ENCODE measurements around the gene TM4SF18.

Gene TM4SF18

GRCh38 chr3:149283401-149283800, 50.0 kb downstream of the TM4SF18 start:
- no peak overlapping the region for H3K4ac ChIP-seq (ENCODE audit: low read depth, low read length)
- peak in 1 of 2 donors; percentile 24 for DNase-seq
- no CpG with 5 or more reads among the region's 5 CpGs for WGBS (ENCODE audit: extremely low coverage, insufficient coverage, insufficient read length)

GRCh38 chr3:149282836-149283235, 50.6 kb downstream of the TM4SF18 start:
- Histone ChIP-seq H3K4me1 (ENCODE audit: control insufficient read depth in 1 of 2, insufficient read depth in 2 of 2, low read length in 2 of 2) (peaks cover 0 to 2% of the 10 kb centered on the region in 2 experiments), H3K9ac (ENCODE audit: low read length) (no peak overlapping the region), H3K79me1 (ENCODE audit: low read length) (peaks cover 1% of the 10 kb centered on the region), H3K79me2 (ENCODE audit: control insufficient read depth, insufficient read depth, low read length, poor library complexity) (no peaks in the 10 kb centered on the region), H3K27ac (ENCODE audit: low read depth, low read length) (no peak overlapping the region), H3K36me3 (ENCODE audit: control insufficient read depth in 1 of 2, insufficient read depth in 2 of 2, low read length in 2 of 2) (no peaks in the 10 kb centered on the region), H3K27me3 (ENCODE audit: insufficient read depth, low read length) (no peaks in the 10 kb centered on the region), H4K12ac (ENCODE audit: low read depth, low read length) (no peak overlapping the region), H3K23ac (ENCODE audit: low read length) (no peak overlapping the region), H3K4me2 (ENCODE audit: low read length) (no peak overlapping the region), H4K91ac (ENCODE audit: low read depth, low read length) (no peak overlapping the region), H3K14ac (ENCODE audit: low read length) (no peak overlapping the region), H3K4ac (ENCODE audit: low read depth, low read length) (no peak overlapping the region), H3K4me3 (ENCODE audit: low read depth, low read length) (no peak overlapping the region), H2BK120ac (ENCODE audit: insufficient read depth, low read length, poor library complexity) (no peak overlapping the region), H3K18ac (ENCODE audit: low read length) (no peak overlapping the region), H2AK5ac (ENCODE audit: low read length) (no peak overlapping the region), H2BK5ac (ENCODE audit: low read depth, low read length, poor library complexity) (no peak overlapping the region), H2BK12ac (ENCODE audit: low read length) (no peak overlapping the region), H4K8ac (ENCODE audit: low read depth, low read length) (no peak overlapping the region), H2AFZ (ENCODE audit: insufficient read depth, low read length, poor library complexity) (no peak overlapping the region), H3K9me3 (ENCODE audit: insufficient read depth, low read depth, low read length) (no peaks in the 10 kb centered on the region)
- DNase-seq: no peak

More at GRCh38 chr3:149283401-149283800, 50.0 kb downstream of the TM4SF18 start:
- peaks cover 1% of the 10 kb centered on the region for H3K79me1 ChIP-seq (ENCODE audit: low read length)
- H3K27me3 ChIP-seq (ENCODE audit: insufficient read depth, low read length): no peaks in the 10 kb centered on the region
- no peak overlapping the region for H4K8ac ChIP-seq (ENCODE audit: low read depth, low read length)
- H3K4me2 ChIP-seq (ENCODE audit: low read length): no peak overlapping the region
- H3K36me3 ChIP-seq (ENCODE audit: control insufficient read depth in 1 of 2, insufficient read depth in 2 of 2, low read length in 2 of 2): no peaks in the 10 kb centered on the region
- H4K12ac ChIP-seq (ENCODE audit: low read depth, low read length): no peak overlapping the region
- no peak overlapping the region for H2BK120ac ChIP-seq (ENCODE audit: insufficient read depth, low read length, poor library complexity)
- H3K18ac ChIP-seq (ENCODE audit: low read length): no peak overlapping the region
- peaks cover 0 to 2% of the 10 kb centered on the region in 2 experiments for H3K4me1 ChIP-seq (ENCODE audit: control insufficient read depth in 1 of 2, insufficient read depth in 2 of 2, low read length in 2 of 2)
- H3K27ac ChIP-seq (ENCODE audit: low read depth, low read length): no peak overlapping the region
- H3K9me3 ChIP-seq (ENCODE audit: insufficient read depth, low read depth, low read length): no peaks in the 10 kb centered on the region
- no peak overlapping the region for H3K4me3 ChIP-seq (ENCODE audit: low read depth, low read length)
- H2BK5ac ChIP-seq (ENCODE audit: low read depth, low read length, poor library complexity): no peak overlapping the region
- H3K14ac ChIP-seq (ENCODE audit: low read length): no peak overlapping the region
- H2AK5ac ChIP-seq (ENCODE audit: low read length): no peak overlapping the region
- H3K23ac ChIP-seq (ENCODE audit: low read length): no peak overlapping the region
- H3K9ac ChIP-seq (ENCODE audit: low read length): no peak overlapping the region
- no peaks in the 10 kb centered on the region for H3K79me2 ChIP-seq (ENCODE audit: control insufficient read depth, insufficient read depth, low read length, poor library complexity)
- no peak overlapping the region for H2AFZ ChIP-seq (ENCODE audit: insufficient read depth, low read length, poor library complexity)
- no peak overlapping the region for H4K91ac ChIP-seq (ENCODE audit: low read depth, low read length)
- H2BK12ac ChIP-seq (ENCODE audit: low read length): no peak overlapping the region

- Histone ChIP-seq H3K9ac (ENCODE audit: low read length) (no peak overlapping the region), H3K14ac (ENCODE audit: low read length) (no peak overlapping the region), H2AFZ (ENCODE audit: insufficient read depth, low read length, poor library complexity) (no peak overlapping the region), H3K4me3 (ENCODE audit: low read depth, low read length) (no peak overlapping the region), H3K27me3 (ENCODE audit: insufficient read depth, low read length) (no peaks in the 10 kb centered on the region), H3K4me2 (ENCODE audit: low read length) (no peak overlapping the region), H3K9me3 (ENCODE audit: insufficient read depth, low read depth, low read length) (no peaks in the 10 kb centered on the region), H4K8ac (ENCODE audit: low read depth, low read length) (no peak overlapping the region), H3K27ac (ENCODE audit: low read depth, low read length) (no peak overlapping the region), H3K79me1 (ENCODE audit: low read length) (peaks cover 1% of the 10 kb centered on the region), H3K79me2 (ENCODE audit: control insufficient read depth, insufficient read depth, low read length, poor library complexity) (no peaks in the 10 kb centered on the region), H2BK5ac (ENCODE audit: low read depth, low read length, poor library complexity) (no peak overlapping the region), H2AK5ac (ENCODE audit: low read length) (no peak overlapping the region), H3K18ac (ENCODE audit: low read length) (no peak overlapping the region), H2BK12ac (ENCODE audit: low read length) (no peak overlapping the region), H3K4me1 (ENCODE audit: control insufficient read depth in 1 of 2, insufficient read depth in 2 of 2, low read length in 2 of 2) (peaks cover 0 to 2% of the 10 kb centered on the region in 2 experiments), H4K12ac (ENCODE audit: low read depth, low read length) (no peak overlapping the region), H4K91ac (ENCODE audit: low read depth, low read length) (no peak overlapping the region), H3K4ac (ENCODE audit: low read depth, low read length) (no peak overlapping the region), H3K23ac (ENCODE audit: low read length) (no peak overlapping the region), H2BK120ac (ENCODE audit: insufficient read depth, low read length, poor library complexity) (no peak overlapping the region), H3K36me3 (ENCODE audit: control insufficient read depth in 1 of 2, insufficient read depth in 2 of 2, low read length in 2 of 2) (no peaks in the 10 kb centered on the region)
- no peak for DNase-seq
- WGBS (ENCODE audit: extremely low coverage, insufficient coverage, insufficient read length): no CpG with 5 or more reads among the region's 1 CpG
Observed at GRCh38 chr3:149282322-149282721, 51.1 kb downstream of the TM4SF18 start.

- WGBS (ENCODE audit: extremely low coverage, insufficient coverage, insufficient read length): no CpG with 5 or more reads among the region's 2 CpGs
- no peak overlapping the region for H3K27ac ChIP-seq (ENCODE audit: low read depth, low read length)
- H3K9me3 ChIP-seq (ENCODE audit: insufficient read depth, low read depth, low read length): no peaks in the 10 kb centered on the region
Observed at GRCh38 chr3:149280671-149281349, 52.6 kb downstream of the TM4SF18 start.

More at GRCh38 chr3:149280671-149281349, 52.6 kb downstream of the TM4SF18 start:
- Histone ChIP-seq H3K9ac (ENCODE audit: low read length) (no peak overlapping the region), H3K27me3 (ENCODE audit: insufficient read depth, low read length) (no peaks in the 10 kb centered on the region), H3K18ac (ENCODE audit: low read length) (no peak overlapping the region), H2AFZ (ENCODE audit: insufficient read depth, low read length, poor library complexity) (no peak overlapping the region), H3K4me2 (ENCODE audit: low read length) (no peak overlapping the region), H4K8ac (ENCODE audit: low read depth, low read length) (no peak overlapping the region), H3K4me3 (ENCODE audit: low read depth, low read length) (no peak overlapping the region), H4K91ac (ENCODE audit: low read depth, low read length) (peak overlapping the region; percentile 20), H2BK12ac (ENCODE audit: low read length) (peak overlapping the region; percentile 67), H3K79me2 (ENCODE audit: control insufficient read depth, insufficient read depth, low read length, poor library complexity) (no peaks in the 10 kb centered on the region), H2AK5ac (ENCODE audit: low read length) (no peak overlapping the region), H3K4me1 (ENCODE audit: control insufficient read depth in 1 of 2, insufficient read depth in 2 of 2, low read length in 2 of 2) (peaks cover 0 to 2% of the 10 kb centered on the region in 2 experiments), H4K12ac (ENCODE audit: low read depth, low read length) (no peak overlapping the region), H3K14ac (ENCODE audit: low read length) (no peak overlapping the region), H2BK120ac (ENCODE audit: insufficient read depth, low read length, poor library complexity) (no peak overlapping the region), H3K79me1 (ENCODE audit: low read length) (peaks cover 1% of the 10 kb centered on the region), H3K36me3 (ENCODE audit: control insufficient read depth in 1 of 2, insufficient read depth in 2 of 2, low read length in 2 of 2) (no peaks in the 10 kb centered on the region), H2BK5ac (ENCODE audit: low read depth, low read length, poor library complexity) (no peak overlapping the region), H3K23ac (ENCODE audit: low read length) (no peak overlapping the region), H3K4ac (ENCODE audit: low read depth, low read length) (no peak overlapping the region)
- no peak for DNase-seq

Measured in trophoblast cell (in vitro differentiated cells and primary cell).